ENCODE results near the gene MCRIP1.

GRCh38 chr17:81879121-81879520 lies 46.0 kb upstream of the MCRIP1 start:
- TF ChIP-seq SUZ12 (IDR thresholded peaks at IDR 0.05; ENCODE audit: extremely low read depth, insufficient read depth, insufficient read length) (no peak), ZNF274 (IDR thresholded peaks at IDR 0.05; ENCODE audit: low read depth, low read length) (no peak)

Measured in NT2/D1 (cell line).